ENCODE measurements around the gene PELI2.

Gene PELI2

GRCh38 chr14:56121816-56122215 lies 3.6 kb downstream of the PELI2 start:
- TF ChIP-seq PRDM6 (tag by site-specific recombination; IDR thresholded peaks at IDR 0.05) (peak; percentile 83), ZNF239 (tag by site-specific recombination; IDR thresholded peaks at IDR 0.05) (no peak), ZNF211 (tag by site-specific recombination; IDR thresholded peaks at IDR 0.05; ENCODE audit: low read depth) (no peak), EGR2 (tag by site-specific recombination; IDR thresholded peaks at IDR 0.05; ENCODE audit: low read depth) (no peak), ZNF513 (tag by site-specific recombination; IDR thresholded peaks at IDR 0.05) (no peak)
- ChIA-PET POLR2A (no interaction called here), CTCF (interaction anchor here (1.2 kb wide), 1 partner anchor 173 kb away, joined by 3 read pairs; no protein-coding TSS in a partner anchor)
- Histone ChIP-seq H3K27ac (ENCODE audit: extremely low read depth, low read depth, low read length) (no peak overlapping the region), H3K4me1 (ENCODE audit: control insufficient read depth, insufficient read depth, low read length) (peaks cover 36% of the 10 kb centered on the region), H3K36me3 (ENCODE audit: control insufficient read depth in 2 of 2, insufficient read depth in 1 of 2, low read length in 2 of 2) (no peaks in the 10 kb centered on the region), H3K4me3 (ENCODE audit: low read depth, low read length) (no peak overlapping the region), H3K9me3 (ENCODE audit: control insufficient read depth, insufficient read depth, low read depth, low read length) (no peaks in the 10 kb centered on the region)

GRCh38 chr14:56122301-56122700 lies 4.1 kb downstream of the PELI2 start:
- POLR2A ChIA-PET = no interaction called here
- no peaks in the 10 kb centered on the region for H3K36me3 ChIP-seq (ENCODE audit: control insufficient read depth in 2 of 2, insufficient read depth in 1 of 2, low read length in 2 of 2)
- no peaks in the 10 kb centered on the region for H3K9me3 ChIP-seq (ENCODE audit: control insufficient read depth, insufficient read depth, low read depth, low read length)
- CTCF ChIA-PET = no interaction called here
- no peak overlapping the region for H3K4me3 ChIP-seq (ENCODE audit: low read depth, low read length)
- TF ChIP-seq PRDM4 (tag by site-specific recombination; IDR thresholded peaks at IDR 0.05) (no peak), ZNF169 (tag by site-specific recombination; IDR thresholded peaks at IDR 0.05) (no peak), ZNF488 (tag by site-specific recombination; IDR thresholded peaks at IDR 0.05) (no peak), ZNF785 (tag by site-specific recombination; IDR thresholded peaks at IDR 0.05) (no peak), ZNF473 (tag by site-specific recombination; IDR thresholded peaks at IDR 0.05) (no peak)
- no peak overlapping the region for H3K27ac ChIP-seq (ENCODE audit: extremely low read depth, low read depth, low read length)
- H3K4me1 ChIP-seq (ENCODE audit: control insufficient read depth, insufficient read depth, low read length) = peaks cover 39% of the 10 kb centered on the region

- Histone ChIP-seq H3K36me3 (ENCODE audit: control insufficient read depth in 2 of 2, insufficient read depth in 1 of 2, low read length in 2 of 2) (no peaks in the 10 kb centered on the region), H3K27ac (ENCODE audit: extremely low read depth, low read depth, low read length) (no peak overlapping the region), H3K9me3 (ENCODE audit: control insufficient read depth, insufficient read depth, low read depth, low read length) (no peaks in the 10 kb centered on the region), H3K4me3 (ENCODE audit: low read depth, low read length) (no peak overlapping the region), H3K4me1 (ENCODE audit: control insufficient read depth, insufficient read depth, low read length) (peaks cover 42% of the 10 kb centered on the region)
- ChIA-PET POLR2A (no interaction called here), CTCF (no interaction called here)
- no peak for TF ChIP-seq ZNF174 (tag by site-specific recombination; IDR thresholded peaks at IDR 0.05)
- no peak for TF ChIP-seq ZNF449 (tag by site-specific recombination; IDR thresholded peaks at IDR 0.05)
- TF ChIP-seq PRDM1 (tag by site-specific recombination; IDR thresholded peaks at IDR 0.05) = peak; percentile 39; the same call in 1 of the 2 replicates
- no peak for TF ChIP-seq AEBP2 (tag by site-specific recombination; IDR thresholded peaks at IDR 0.05; ENCODE audit: borderline replicate concordance)
- TF ChIP-seq ZBTB10 (tag by site-specific recombination; IDR thresholded peaks at IDR 0.05) = no peak
Observed at GRCh38 chr14:56124327-56124726, 6.1 kb downstream of the PELI2 start.
